IMR-90 (cell line): ENCODE data around the gene ATXN3L. TPM values are rescaled to one million over a fixed set of nuclear protein-coding genes. Genes with fewer than 3 reads are reported as not detected.

Experiments
- ATAC-seq: fragments of 200-7000 bp; cut with Tn5 transposase; 2 replicates; pipeline ENCODE4 v1.9.1; 2020; ENCODE audit warnings: low read depth, mild to moderate bottlenecking, moderate library complexity
- BruUV-seq: library from RNA; stranded (reverse); fragments of 400-500 nt; replicated peaks from 2 replicates; lab custom pipeline; 2021; lab: Mats Ljungman, UMichigan
- CTCF ChIA-PET: fragments of 300-600 bp; formaldehyde crosslinking; extraction: SDS; loops from one replicate; lab custom pipeline; 2021; ENCODE audit warnings: antibody characterized with exemption; lab: Yijun Ruan, JAX
- POLR2A ChIA-PET: fragments of 300-600 bp; sonication (Branson Sonifier 250); formaldehyde crosslinking; loops from one replicate; lab custom pipeline; 2022; ENCODE audit warnings: antibody characterized with exemption; ENCODE audit not compliant: unreplicated experiment; lab: Charles Lee
- DNase-seq: peaks from one replicate; pipeline ENCODE4 v3.0.0; 2013
- H2AFZ ChIP-seq: replicated peaks from 2 replicates; pipeline ENCODE3; 2013; ENCODE audit warnings: low read length, mild to moderate bottlenecking; ENCODE audit not compliant: poor library complexity
- H2AK5ac ChIP-seq: 2 replicates; pipeline ENCODE4 v1.6.1; 2013; ENCODE audit warnings: low read depth, low read length, inconsistent platforms
- H2AK9ac ChIP-seq: replicated peaks from 2 replicates; pipeline ENCODE3; 2013; ENCODE audit warnings: mild to moderate bottlenecking, low read depth, low read length, moderate library complexity; ENCODE audit not compliant: poor library complexity
- H2BK120ac ChIP-seq: 2 replicates; pipeline ENCODE4 v1.6.1; 2013; ENCODE audit warnings: low read depth, low read length, inconsistent platforms
- H2BK15ac ChIP-seq: 3 replicates; pipeline ENCODE4 v1.6.1; 2013; ENCODE audit warnings: low read depth, low read length, inconsistent platforms
- H2BK20ac ChIP-seq: 2 replicates; pipeline ENCODE4 v1.6.1; 2013; ENCODE audit warnings: low read depth, mild to moderate bottlenecking, inconsistent platforms, low read length, moderate library complexity
- H2BK5ac ChIP-seq: 2 replicates; pipeline ENCODE4 v1.6.1; 2013; ENCODE audit warnings: mild to moderate bottlenecking, low read depth, low read length, inconsistent platforms; ENCODE audit not compliant: poor library complexity, severe bottlenecking
- H3K14ac ChIP-seq: replicated peaks from 2 replicates; pipeline ENCODE4 v1.6.1; 2013; ENCODE audit warnings: low read depth, low read length, inconsistent platforms
- H3K18ac ChIP-seq: 2 replicates; pipeline ENCODE4 v1.6.1; 2013; ENCODE audit warnings: low read depth, low read length, control low read depth
- H3K23ac ChIP-seq: 2 replicates; pipeline ENCODE4 v1.6.1; 2013; ENCODE audit warnings: low read depth, low read length, inconsistent platforms
- H3K27ac ChIP-seq: 2 replicates; pipeline ENCODE4 v1.5.1; 2013; ENCODE audit warnings: mild to moderate bottlenecking, control low read depth, low read length; ENCODE audit not compliant: insufficient read depth
- H3K27me3 ChIP-seq: 2 replicates; pipeline ENCODE4 v1.6.1; 2013; ENCODE audit warnings: low read length; ENCODE audit not compliant: control insufficient read depth, insufficient read depth
- H3K36me3 ChIP-seq: 2 replicates; pipeline ENCODE4 v1.6.1; 2013; ENCODE audit warnings: low read length, mixed read lengths; ENCODE audit not compliant: control insufficient read depth, insufficient read depth
- H3K4ac ChIP-seq: 2 replicates; pipeline ENCODE4 v1.6.1; 2013; ENCODE audit warnings: low read depth, low read length, inconsistent platforms
- H3K4me1 ChIP-seq: 2 replicates; pipeline ENCODE4 v1.6.1; 2013; ENCODE audit warnings: low read length, mixed read lengths; ENCODE audit not compliant: control insufficient read depth, insufficient read depth
- H3K4me2 ChIP-seq: 2 replicates; pipeline ENCODE4 v1.6.1; 2013; ENCODE audit warnings: low read depth, mild to moderate bottlenecking, control low read depth, low read length, moderate library complexity
- H3K4me3 ChIP-seq: 2 replicates; pipeline ENCODE4 v1.5.1; 2013; ENCODE audit warnings: low read depth, mild to moderate bottlenecking, control low read depth, low read length, moderate library complexity; ENCODE audit not compliant: insufficient read depth
- H3K56ac ChIP-seq: 2 replicates; pipeline ENCODE4 v1.6.1; 2013; ENCODE audit warnings: low read length, inconsistent platforms; ENCODE audit not compliant: insufficient read depth; ENCODE audit errors: extremely low read depth
- H3K79me1 ChIP-seq, 2 experiments: 2 replicates each; pipeline ENCODE4 v1.6.1; 2013; ENCODE audit warnings: low read length in 2 of 2, inconsistent platforms in 1 of 2, low read depth in 1 of 2
- H3K9ac ChIP-seq: 2 replicates; pipeline ENCODE4 v1.6.1; 2013; ENCODE audit warnings: low read depth, low read length, control low read depth
- H3K9me1 ChIP-seq: 2 replicates; pipeline ENCODE4 v1.6.1; 2013; ENCODE audit warnings: low read length, inconsistent platforms; ENCODE audit not compliant: insufficient read depth
- H3K9me3 ChIP-seq: 2 replicates; pipeline ENCODE4 v1.6.1; 2013; ENCODE audit warnings: low read length; ENCODE audit not compliant: control insufficient read depth, insufficient read depth
- H4K20me1 ChIP-seq: 2 replicates; pipeline ENCODE4 v1.6.1; 2013; ENCODE audit warnings: low read length, inconsistent platforms; ENCODE audit not compliant: insufficient read depth
- H4K5ac ChIP-seq: 2 replicates; pipeline ENCODE4 v1.6.1; 2013; ENCODE audit warnings: mild to moderate bottlenecking, low read depth, low read length, control low read depth
- H4K8ac ChIP-seq, 2 experiments: 2 replicates each; pipeline ENCODE4 v1.6.1; 2013; ENCODE audit warnings: low read depth in 2 of 2, low read length in 2 of 2, control low read depth in 1 of 2, inconsistent platforms in 1 of 2
- H4K91ac ChIP-seq: 2 replicates; pipeline ENCODE4 v1.6.1; 2013; ENCODE audit warnings: low read depth, low read length, inconsistent platforms; ENCODE audit not compliant: insufficient read depth
- POLR2A ChIP-seq: IDR thresholded peaks from 2 replicates; pipeline ENCODE4 v1.6.1; 2012; ENCODE audit warnings: mild to moderate bottlenecking, low read depth, low read length
- RAD21 ChIP-seq: IDR thresholded peaks from 2 replicates; pipeline ENCODE4 v1.6.1; 2012; ENCODE audit warnings: low read length, improper control_type of control experiment
- USF2 ChIP-seq: fragments of 150-350 bp; IDR thresholded peaks from 2 replicates; pipeline ENCODE4 v1.6.1; 2017; ENCODE audit warnings: mild to moderate bottlenecking, antibody characterized with exemption, low read length, low read depth
- WGBS, 2 experiments: methylation state at CpG; one replicate each; pipeline versions ENCODE4 v1.1.5 to v1.1.7; 2013; ENCODE audit warnings: missing lambda C conversion rate in 2 of 2; ENCODE audit not compliant: insufficient read length in 1 of 2; ENCODE audit errors: extremely low coverage in 2 of 2; 5-methylcytosine and 5-hydroxymethylcytosine counted together
- dilution Hi-C: fragments of 300-500 bp; cut with HindIII; formaldehyde crosslinking; loops from one replicate; pipeline ENCODE4 v1.14.3; 2018; ENCODE audit warnings: low sequenced_read_pairs; ENCODE audit not compliant: unreplicated experiment
- in situ Hi-C: fragments of 300-500 bp; cut with MboI; formaldehyde crosslinking; loops from 3 replicates; pipeline ENCODE4 v1.14.3; 2019; ENCODE audit warnings: low sequenced_read_pairs, inconsistent platforms, mixed read lengths
- intact Hi-C: fragments of 100-400 bp; cut with micrococcal nuclease; formaldehyde crosslinking; loops from 2 replicates; pipeline ENCODE4 v1.10.0; 2022
- polyA plus RNA-seq, 3 experiments: library from polyadenylated mRNA; depleted of rRNA; stranded (reverse); fragments of >200 nt; gene quantifications; 2 replicates each; pipeline ENCODE4 v1.2.3, GENCODE V29; 2012; ENCODE audit warnings: low replicate concordance in 1 of 3
- total RNA-seq: library from RNA; depleted of rRNA; stranded (reverse); fragments of >200 nt; gene quantifications from 2 replicates; pipeline ENCODE4 v1.2.3, GENCODE V29; 2012; rRNA removed

ATXN3L gene
- total and polyA plus RNA-seq, 2 of the 4 experiments (the other 2 are of a cell fraction) = not detected

- Histone ChIP-seq H2AK5ac (no peak overlapping the region), H3K18ac (no peak overlapping the region), H2AFZ (no peak overlapping the region), H3K9me3 (no peaks in the 10 kb centered on the region), H3K4me3 (no peak overlapping the region), H3K79me1 (no peaks in the 10 kb centered on the region), H3K27me3 (no peaks in the 10 kb centered on the region), H2BK5ac (no peak overlapping the region), H3K23ac (no peak overlapping the region), H2BK20ac (no peak overlapping the region), H3K4ac (no peak overlapping the region), H4K91ac (no peak overlapping the region), H3K9ac (no peak overlapping the region), H2BK15ac (no peak overlapping the region; the same call in 2 of the 3 replicates), H2BK120ac (no peak overlapping the region), H3K4me1 (no peaks in the 10 kb centered on the region), H2AK9ac (no peak overlapping the region), H3K27ac (no peak overlapping the region), H3K9me1 (no peaks in the 10 kb centered on the region), H3K14ac (no peak overlapping the region), H4K8ac (no peak overlapping the region), H3K36me3 (no peaks in the 10 kb centered on the region), H4K20me1 (no peaks in the 10 kb centered on the region), H3K56ac (no peak overlapping the region), H3K4me2 (no peak overlapping the region), H4K5ac (no peak overlapping the region)
- DNase-seq (no peak), ATAC-seq (no peak)
- POLR2A ChIA-PET = no interaction called here
- dilution Hi-C loops = no loop called here
- BruUV-seq = no TSS peak
- in situ Hi-C loops = no loop called here
- CTCF ChIA-PET = no interaction called here
- TF ChIP-seq USF2 (no peak), POLR2A (no peak), RAD21 (no peak)
- WGBS, 2 experiments = no CpG with 5 or more reads among the region's 1 CpG
- intact Hi-C loops = no loop called here
These were observed 51.0 kb downstream of the ATXN3L start for GRCh38 chrX:13268874-13269273.

Other genes starting within 250 kb of the ATXN3L start
- not detected in 2 replicates for gene EGFL6, start 249.5 kb upstream of the ATXN3L start, total RNA-seq
- not detected in 2 replicates for gene EGFL6, start 249.5 kb upstream of the ATXN3L start, polyA plus RNA-seq (2012; rRNA removed)